ENCODE results near the gene NLRC5.

The NLRC5 gene

DNA sequence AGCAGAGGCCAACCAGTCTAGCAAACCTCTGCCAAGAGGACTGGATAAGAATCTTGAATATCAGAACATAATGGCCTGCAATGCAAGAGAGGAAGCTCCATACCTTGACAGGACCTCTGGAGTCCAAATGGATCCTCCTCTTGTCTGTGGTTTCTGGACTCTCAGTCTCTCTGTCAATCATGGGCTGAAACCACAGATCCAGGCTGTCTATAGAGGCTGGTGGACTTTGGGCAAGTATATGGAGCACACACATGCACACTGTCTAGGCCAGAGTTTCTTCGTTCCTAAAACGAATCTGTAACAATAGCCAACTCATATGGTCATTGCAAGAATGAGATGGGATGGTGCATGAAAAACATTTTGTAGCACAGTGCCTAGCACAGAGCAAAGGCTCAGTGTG, 37.7 kb downstream of the NLRC5 start:
- DNase-seq (ENCODE audit: low read depth) = no peak

DNA sequence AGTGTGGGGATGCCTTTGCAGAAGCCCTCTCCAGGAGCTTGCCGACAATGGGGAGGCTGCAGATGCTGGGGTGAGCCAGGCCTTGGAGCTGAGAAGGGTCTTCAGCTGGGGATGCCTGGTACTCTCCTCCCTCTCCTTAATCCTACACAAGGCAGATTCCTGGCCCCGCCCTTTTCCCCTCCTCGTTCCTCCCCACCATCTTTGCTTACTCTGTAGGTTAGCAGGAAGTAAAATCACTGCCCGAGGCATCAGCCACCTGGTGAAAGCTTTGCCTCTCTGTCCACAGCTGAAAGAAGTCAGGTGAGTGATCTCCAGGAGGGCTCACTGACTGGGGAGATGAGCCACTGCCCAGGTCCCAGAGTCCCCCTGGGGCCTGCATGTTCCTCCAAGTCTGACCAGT, 38.7 kb downstream of the NLRC5 start:
- no peak for DNase-seq (ENCODE audit: low read depth)

- no peak for DNase-seq (ENCODE audit: low read depth)
Observed at GRCh38 chr16:57029161-57030160, 40.1 kb downstream of the NLRC5 start.

DNA sequence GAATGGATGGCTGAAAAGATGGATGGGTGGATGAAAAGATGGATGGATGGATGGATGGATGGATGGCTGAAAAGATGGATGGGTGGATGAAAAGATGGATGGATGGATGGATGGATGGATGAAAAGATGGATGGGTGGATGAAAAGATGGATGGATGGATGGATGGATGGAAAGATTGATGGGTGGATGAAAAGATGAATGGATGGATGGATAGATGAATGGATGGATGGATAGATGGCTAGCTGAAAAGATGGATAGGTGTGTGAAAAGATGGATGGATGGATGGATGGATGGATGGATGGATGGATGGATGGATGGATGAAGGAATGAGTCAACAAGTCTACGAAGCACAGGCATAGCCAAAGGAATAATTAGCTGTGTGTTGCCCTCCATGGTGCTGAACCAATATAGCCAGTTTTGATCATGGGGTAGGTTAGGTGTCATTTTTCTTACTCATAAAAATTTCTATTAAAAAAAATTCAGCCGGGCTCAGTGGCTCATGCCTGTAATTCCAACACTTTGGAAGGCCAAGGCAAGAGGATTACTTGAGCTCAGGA, 41.1 kb downstream of the NLRC5 start:
- DNase-seq (ENCODE audit: low read depth) = no peak

DNA sequence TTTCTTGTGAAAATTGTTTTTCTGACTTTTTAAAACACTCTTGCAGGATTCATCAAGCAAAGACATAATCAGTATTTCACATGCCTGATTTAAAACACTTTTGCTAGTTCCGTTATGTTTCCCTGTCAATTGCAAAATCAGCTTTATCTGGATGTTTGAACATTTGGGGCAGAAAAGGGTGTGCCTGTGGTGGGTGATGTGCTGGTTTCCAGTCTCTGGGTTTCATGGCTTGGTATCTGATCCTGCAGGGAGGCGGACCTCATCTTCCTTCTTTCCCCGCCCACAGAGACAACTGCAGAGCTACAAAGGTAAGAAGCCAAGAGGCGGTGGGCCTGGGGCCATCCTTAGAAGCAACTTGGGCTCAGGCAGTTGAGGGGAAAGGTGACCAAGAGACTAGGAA, 41.8 kb downstream of the NLRC5 start:
- no peak for DNase-seq (ENCODE audit: low read depth)

- no peak for DNase-seq (ENCODE audit: low read depth)
Observed at GRCh38 chr16:57032346-57032745, 43.0 kb downstream of the NLRC5 start.

DNA sequence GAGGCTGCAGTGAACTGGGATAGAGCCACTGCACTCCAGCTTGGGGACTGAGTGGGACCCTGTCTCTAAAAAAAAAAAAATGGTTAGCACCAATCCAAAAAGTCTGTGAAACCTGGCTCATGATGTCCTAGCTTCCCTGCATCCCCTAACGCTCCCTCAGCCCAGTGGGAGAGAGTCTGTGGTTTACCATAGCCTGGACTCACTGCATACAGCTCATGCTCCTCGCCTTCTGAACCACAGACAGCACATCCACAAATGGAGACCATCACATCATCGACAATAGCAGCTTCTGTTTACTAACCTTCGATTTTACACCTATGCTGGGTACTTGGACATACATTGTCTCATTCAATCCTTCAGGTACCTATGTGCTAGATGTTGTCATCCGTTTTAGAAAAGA, 43.6 kb downstream of the NLRC5 start:
- DNase-seq (ENCODE audit: low read depth) = no peak

DNA sequence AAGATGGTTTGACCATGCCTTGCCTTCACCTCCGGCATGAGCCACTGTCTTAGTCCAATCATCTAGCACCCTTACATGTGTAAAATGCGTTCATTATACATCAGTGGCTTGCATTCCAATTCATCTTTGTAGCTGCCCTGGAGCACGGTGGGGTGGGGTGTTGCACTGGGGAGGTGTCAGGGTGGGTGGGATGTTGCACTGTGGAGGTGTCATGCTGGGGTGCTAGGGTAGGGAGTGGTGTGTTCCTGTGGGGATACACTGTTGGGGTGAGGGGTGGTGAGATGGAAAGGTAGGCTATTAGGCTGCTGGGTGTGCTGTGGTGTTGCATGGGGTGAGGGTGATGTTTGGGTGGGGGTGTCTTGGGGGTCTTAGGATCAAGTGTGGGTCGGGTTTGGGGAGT, 47.0 kb downstream of the NLRC5 start:
- DNase-seq (ENCODE audit: low read depth) = no peak

GRCh38 chr16:57036945-57037344, 47.6 kb downstream of the NLRC5 start:
- no peak for DNase-seq (ENCODE audit: low read depth)

DNA sequence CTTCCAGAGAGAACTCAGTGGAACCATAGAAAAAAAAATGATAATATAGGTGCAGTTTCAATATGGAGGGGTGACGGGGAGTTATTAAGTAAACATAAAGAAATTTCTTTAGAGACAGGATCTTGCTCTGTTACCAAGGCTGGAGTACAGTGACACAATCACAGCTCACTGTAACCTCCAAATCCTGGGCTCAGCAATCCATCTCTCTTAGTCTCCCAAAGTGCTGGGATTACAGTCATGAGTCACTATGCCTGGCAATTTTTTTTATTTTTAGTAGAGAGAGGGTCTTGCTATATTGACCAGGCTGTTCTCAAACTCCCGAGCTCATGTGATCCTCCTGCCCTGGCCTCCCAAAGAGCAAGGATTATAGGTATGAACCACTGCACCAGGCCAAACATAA, 48.8 kb downstream of the NLRC5 start:
- DNase-seq (ENCODE audit: low read depth) = no peak

DNA sequence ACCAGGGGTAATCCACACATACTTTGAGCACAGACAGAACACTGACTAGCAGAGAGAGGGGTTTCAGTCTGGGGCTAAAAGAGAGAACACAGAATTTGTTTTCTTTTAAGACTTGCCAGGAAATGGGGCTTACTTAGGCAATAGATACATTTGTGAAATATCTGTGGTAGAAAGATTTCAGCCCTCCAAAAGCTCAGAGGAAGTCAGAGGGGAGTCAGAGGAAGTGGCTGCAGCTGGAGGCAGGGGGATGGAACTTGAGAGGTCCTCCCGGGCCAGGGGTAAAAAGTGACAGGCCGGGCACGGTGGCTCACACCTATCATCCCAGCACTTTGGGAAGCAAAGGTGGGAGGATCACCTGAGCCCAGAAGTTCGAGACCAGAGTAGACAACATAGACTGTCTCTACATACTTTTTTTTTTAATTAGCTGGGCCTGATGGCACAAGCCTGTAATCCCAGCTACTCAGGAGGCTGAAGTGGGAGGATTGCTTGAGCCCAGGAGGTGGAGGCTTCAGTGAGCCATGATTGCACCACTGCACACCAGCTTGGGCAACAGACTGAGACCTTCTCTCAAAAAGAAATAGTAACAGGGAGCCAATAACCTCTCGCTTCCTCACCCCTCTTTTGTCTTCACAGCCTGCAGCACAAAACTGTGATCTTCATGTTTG, 49.9 kb downstream of the NLRC5 start:
- no peak for DNase-seq (ENCODE audit: low read depth)

- peak; percentile 72 for DNase-seq (ENCODE audit: low read depth)
Observed at GRCh38 chr16:57041182-57042156, 52.1 kb downstream of the NLRC5 start.

DNA sequence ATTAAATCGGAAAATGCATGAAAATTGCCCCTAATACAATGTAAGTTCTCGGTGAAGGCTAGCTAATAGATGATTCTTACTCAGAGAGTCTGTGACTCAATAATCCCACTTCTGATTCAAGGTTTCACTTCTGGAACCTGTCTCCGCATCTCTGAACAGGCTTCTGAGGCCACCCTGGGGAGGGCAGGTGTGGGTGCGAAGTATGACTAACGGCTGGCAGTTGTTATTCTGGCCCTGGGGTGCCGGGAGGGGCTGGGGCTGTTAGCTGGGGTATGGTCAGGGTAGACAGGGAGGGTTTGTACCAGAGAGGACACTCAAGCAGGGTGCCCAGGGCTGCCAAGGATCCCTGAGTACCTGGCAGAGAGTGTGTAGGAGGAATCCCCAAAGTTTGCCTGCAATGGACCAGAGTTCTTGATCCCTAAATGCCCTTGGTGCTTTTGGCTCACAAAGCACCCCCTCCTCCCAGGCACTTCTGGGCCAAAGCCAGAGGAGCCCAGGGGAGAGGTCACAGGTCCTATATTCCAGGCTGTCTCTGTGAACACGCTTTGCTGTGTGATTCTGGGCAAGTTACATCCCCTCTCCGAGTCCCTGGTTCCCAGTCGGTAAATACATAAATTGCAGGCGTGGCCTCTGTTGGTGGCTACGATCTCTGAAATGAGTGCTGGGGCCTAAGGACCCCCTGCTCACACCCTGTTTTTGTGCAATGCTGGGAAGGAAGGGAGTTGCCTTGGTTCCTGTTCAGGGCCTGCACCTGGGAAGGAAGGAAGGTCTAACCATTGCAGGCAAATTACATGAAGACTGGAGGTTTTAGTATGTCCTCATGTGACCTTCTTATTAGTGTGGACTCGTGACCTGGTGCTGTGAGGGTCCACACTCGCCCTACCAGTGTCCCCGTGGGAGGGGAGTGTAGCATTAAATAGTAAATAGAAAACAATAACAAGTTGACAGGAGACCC, 53.1 kb downstream of the NLRC5 start:
- peak; percentile 67 for DNase-seq (ENCODE audit: low read depth)

- DNase-seq (ENCODE audit: low read depth) = no peak
Observed at GRCh38 chr16:57043248-57043647, 53.9 kb downstream of the NLRC5 start.

DNA sequence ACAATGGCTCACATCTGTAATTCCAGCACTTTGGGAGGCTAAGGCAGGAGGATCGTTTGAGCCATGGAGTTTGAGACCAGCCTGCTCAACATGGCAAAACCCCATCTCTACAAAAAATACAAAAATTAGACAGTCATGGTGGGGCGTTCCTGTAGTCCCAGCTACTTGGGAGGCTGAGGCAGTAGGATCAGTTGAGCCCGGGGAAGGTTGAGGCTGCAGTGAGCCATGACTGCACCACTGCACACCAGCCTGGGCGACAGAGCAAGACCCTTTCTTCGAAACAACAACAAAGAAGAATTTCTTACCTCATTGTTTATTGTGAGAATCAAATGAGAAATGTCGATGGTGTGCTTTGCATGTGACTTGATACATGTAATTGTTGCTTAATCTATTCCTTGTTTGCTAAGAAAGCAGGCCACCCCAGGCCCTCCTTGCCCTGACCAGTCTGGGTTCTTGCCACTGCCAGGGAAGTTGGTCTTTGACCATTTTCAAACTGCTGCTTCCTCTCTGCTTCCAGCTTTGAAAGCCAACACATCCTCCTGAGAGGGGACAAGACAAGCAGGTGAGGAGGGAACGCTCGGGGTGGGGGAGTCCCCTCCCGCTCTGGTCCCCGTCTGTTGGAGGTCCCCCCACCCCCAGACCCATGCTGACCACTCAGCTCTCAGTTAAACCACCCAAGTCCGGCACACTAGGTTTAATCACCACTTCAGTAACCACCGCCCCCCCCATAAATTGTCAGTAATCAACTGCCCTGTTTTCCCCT, 55.8 kb downstream of the NLRC5 start:
- DNase-seq (ENCODE audit: low read depth) = no peak

DNA sequence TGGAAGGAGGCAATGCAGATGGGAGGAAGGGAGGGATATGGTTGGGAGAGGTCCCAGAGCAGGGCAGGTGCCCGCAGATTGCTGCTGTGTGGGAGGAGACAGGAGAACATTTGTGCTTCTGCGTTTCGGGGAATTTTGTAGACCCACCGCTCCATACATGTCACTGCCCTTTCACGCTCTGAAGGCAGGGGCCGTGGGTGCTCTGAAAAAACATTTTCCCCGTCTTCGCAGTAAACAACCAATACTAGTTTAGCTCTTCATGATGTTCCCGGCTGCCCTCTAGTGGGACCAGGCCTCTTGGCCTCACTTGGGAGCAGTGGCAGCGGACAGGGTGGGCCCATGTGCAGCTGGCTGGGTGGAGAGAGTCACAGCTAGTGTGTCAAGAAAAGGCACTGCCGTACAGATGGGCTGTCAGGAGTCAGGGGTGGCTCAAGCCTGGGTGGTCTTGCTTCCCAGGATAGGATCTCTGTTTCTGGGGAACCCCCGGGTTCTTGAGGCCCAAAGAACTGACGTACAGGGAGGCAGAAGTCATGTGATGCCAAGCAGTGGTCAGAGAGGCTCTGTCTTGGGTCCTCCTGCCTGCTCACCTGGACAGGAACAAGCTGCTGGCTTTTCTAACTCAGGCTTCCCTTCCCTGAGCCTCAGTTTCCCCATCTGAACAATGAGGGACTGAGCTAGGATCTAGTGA, 56.5 kb downstream of the NLRC5 start:
- peak; percentile 23 for DNase-seq (ENCODE audit: low read depth)

GRCh38 chr16:57048095-57048494, 58.7 kb downstream of the NLRC5 start:
- no peak for DNase-seq (ENCODE audit: low read depth)

- DNase-seq (ENCODE audit: low read depth) = no peak
Observed at GRCh38 chr16:57049678-57050077, 60.3 kb downstream of the NLRC5 start.

DNA sequence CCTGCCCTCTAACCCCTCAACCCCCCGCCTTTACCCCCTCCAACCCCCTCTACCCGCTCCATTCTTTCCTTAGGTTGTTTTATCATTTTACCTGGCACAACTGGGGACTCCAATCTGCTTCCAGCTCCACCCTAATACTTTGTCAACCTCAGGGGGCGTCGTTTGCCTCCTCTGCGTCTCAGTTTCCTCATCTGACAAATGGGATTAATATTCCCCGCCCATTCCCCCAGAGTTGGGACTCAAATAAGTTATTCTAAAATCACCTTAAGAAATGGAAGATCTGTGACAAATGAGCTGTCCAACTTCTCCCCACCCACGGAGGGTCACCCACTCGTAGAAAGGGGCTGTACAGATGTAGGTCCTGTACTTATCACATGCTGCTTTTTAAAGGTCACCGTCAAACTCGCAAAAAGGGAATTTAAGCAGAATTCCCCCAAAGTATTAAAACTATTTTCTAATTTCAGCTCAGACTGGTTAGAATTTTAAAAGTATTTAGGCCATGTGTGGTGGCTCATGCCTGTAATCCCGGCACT, 62.4 kb downstream of the NLRC5 start:
- DNase-seq (ENCODE audit: low read depth) = no peak
